Lower lobe of right lung (tissue), 2 donors: ENCODE measurements around the gene MRC1. TPM values are rescaled to one million over a fixed set of nuclear protein-coding genes. Genes with fewer than 3 reads are reported as not detected.

ENCODE experiments used
- ATAC-seq, 2 donors: fragments of 200-7000 bp; cut with Tn5 transposase; one replicate each; pipeline ENCODE4 v1.9.1; 2020 to 2022; ENCODE audit warnings: mild to moderate bottlenecking in 2 of 2, moderate library complexity in 2 of 2
- DNase-seq: peaks from one replicate; pipeline ENCODE4 v3.0.0-alpha.2; 2020
- H3K27ac ChIP-seq: fragments of 200-600 bp; one replicate; pipeline ENCODE4 v1.8.0; 2022
- H3K27me3 ChIP-seq: fragments of 200-600 bp; one replicate; pipeline ENCODE4 v1.8.0; 2022; ENCODE audit warnings: low read depth
- H3K36me3 ChIP-seq: fragments of 200-600 bp; one replicate; pipeline ENCODE4 v1.8.0; 2022; ENCODE audit warnings: mild to moderate bottlenecking
- H3K4me1 ChIP-seq: fragments of 200-600 bp; one replicate; pipeline ENCODE4 v1.8.0; 2022
- H3K4me3 ChIP-seq: fragments of 200-600 bp; one replicate; pipeline ENCODE4 v1.8.0; 2022; ENCODE audit warnings: mild to moderate bottlenecking
- H3K9me3 ChIP-seq: fragments of 200-600 bp; one replicate; pipeline ENCODE4 v1.8.0; 2022
- intact Hi-C: fragments of 100-400 bp; cut with DNase I; formaldehyde crosslinking; loops from one replicate; pipeline ENCODE4 v1.11.0; 2022
- total RNA-seq: library from RNA; stranded (reverse); fragmentation: NEBNext Ultra II Directional; extraction: Animal tissue kit (Norgen Biotek cat#: 25700); gene quantifications from one replicate; pipeline ENCODE4 v1.2.1, GENCODE V29; 2021
- TF ChIP-seq, protein P1 (sequence below): fragments of 200-600 bp; IDR thresholded peaks from one replicate; pipeline ENCODE4 v1.8.0; 2022; ENCODE audit warnings: antibody characterized with exemption, mild to moderate bottlenecking
- donor health status: DM: no; HTN: yes; CAD: no; lungs with severe emphysema.

The MRC1 gene
- total RNA-seq, 1 donor from 2014 or later: 529 TPM

DNA sequence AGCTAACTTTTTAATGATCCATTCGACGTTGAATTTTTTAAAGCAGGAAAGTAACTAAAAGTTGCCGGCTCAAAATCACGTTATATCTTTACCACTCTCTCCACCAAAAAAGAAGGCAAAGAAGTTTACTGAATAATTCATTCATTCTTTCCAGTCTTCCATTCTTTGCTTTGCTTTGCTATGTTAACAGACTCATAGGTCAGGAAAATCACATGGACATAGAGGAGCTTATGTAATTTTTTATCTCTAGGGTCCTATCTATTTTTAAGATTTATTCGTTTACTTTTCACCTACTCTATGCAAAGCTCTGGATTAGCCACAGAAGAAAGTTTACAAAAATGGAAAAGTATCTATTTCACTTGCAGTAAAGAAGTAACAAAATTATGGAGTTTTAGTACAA, 52.6 kb downstream of the MRC1 start:
- Histone ChIP-seq H3K4me1 (no peaks in the 10 kb centered on the region), H3K36me3 (peaks cover 9% of the 10 kb centered on the region), H3K9me3 (no peaks in the 10 kb centered on the region), H3K27ac (no peak overlapping the region), H3K27me3 (no peaks in the 10 kb centered on the region), H3K4me3 (no peak overlapping the region)
- intact Hi-C loops: no loop called here
- no peak for DNase-seq
- TF ChIP-seq, protein P1, sequence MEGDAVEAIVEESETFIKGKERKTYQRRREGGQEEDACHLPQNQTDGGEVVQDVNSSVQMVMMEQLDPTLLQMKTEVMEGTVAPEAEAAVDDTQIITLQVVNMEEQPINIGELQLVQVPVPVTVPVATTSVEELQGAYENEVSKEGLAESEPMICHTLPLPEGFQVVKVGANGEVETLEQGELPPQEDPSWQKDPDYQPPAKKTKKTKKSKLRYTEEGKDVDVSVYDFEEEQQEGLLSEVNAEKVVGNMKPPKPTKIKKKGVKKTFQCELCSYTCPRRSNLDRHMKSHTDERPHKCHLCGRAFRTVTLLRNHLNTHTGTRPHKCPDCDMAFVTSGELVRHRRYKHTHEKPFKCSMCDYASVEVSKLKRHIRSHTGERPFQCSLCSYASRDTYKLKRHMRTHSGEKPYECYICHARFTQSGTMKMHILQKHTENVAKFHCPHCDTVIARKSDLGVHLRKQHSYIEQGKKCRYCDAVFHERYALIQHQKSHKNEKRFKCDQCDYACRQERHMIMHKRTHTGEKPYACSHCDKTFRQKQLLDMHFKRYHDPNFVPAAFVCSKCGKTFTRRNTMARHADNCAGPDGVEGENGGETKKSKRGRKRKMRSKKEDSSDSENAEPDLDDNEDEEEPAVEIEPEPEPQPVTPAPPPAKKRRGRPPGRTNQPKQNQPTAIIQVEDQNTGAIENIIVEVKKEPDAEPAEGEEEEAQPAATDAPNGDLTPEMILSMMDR: no peak
- no peak for ATAC-seq

DNA sequence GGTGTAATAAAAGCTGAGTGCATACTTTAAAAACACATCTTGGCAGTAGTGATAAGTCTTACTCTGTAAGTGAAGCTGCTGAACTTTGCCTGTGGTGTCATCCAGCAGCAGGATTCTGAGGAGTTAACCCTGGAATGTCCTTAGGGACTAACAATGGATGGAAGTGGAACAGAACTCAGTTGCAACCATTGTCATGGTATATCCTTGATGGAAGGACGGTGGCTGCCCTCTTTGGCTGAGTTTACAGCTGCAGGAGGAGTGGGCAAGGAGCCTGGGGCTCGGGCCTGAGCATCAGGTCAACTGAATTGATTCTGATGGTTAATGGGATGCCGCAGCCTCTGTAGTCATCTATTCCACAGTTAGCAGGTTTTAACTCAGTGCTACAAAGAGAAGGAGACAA, 56.2 kb downstream of the MRC1 start:
- DNase-seq (no peak), ATAC-seq (no peak)
- H3K27me3 ChIP-seq: no peaks in the 10 kb centered on the region
- no peaks in the 10 kb centered on the region for H3K9me3 ChIP-seq
- H3K4me1 ChIP-seq: no peaks in the 10 kb centered on the region
- no peak overlapping the region for H3K4me3 ChIP-seq
- TF ChIP-seq, protein P1: no peak
- H3K36me3 ChIP-seq: no peaks in the 10 kb centered on the region
- no peak overlapping the region for H3K27ac ChIP-seq
- intact Hi-C loops: no loop called here

DNA sequence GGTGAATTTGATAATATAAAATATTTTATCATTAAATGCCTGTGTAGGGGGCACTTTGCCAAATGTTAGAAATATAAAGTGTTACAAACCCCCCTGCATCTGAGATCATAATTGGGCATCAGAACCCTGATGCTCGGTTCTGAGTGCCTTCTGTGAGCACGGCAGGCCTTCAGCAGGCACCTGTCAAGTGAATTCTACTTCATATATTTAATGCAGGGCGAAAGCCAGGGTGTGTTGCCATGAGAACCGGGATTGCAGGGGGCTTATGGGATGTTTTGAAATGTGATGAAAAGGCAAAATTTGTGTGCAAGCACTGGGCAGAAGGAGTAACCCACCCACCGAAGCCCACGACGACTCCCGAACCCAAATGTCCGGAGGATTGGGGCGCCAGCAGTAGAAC, 57.2 kb downstream of the MRC1 start:
- no peaks in the 10 kb centered on the region for H3K9me3 ChIP-seq
- no peaks in the 10 kb centered on the region for H3K36me3 ChIP-seq
- H3K4me1 ChIP-seq: no peaks in the 10 kb centered on the region
- no peaks in the 10 kb centered on the region for H3K27me3 ChIP-seq
- intact Hi-C loops: no loop called here
- TF ChIP-seq, protein P1: no peak
- no peak for DNase-seq
- no peak overlapping the region for H3K4me3 ChIP-seq
- no peak for ATAC-seq
- H3K27ac ChIP-seq: no peak overlapping the region

- Histone ChIP-seq H3K27ac (no peak overlapping the region), H3K4me1 (no peaks in the 10 kb centered on the region), H3K36me3 (no peaks in the 10 kb centered on the region), H3K9me3 (no peaks in the 10 kb centered on the region), H3K4me3 (no peak overlapping the region), H3K27me3 (no peaks in the 10 kb centered on the region)
- intact Hi-C loops: no loop called here
- ATAC-seq (no peak), DNase-seq (no peak)
- TF ChIP-seq, protein P1: no peak
Measured at GRCh38 chr10:17867056-17867455, 57.9 kb downstream of the MRC1 start.

DNA sequence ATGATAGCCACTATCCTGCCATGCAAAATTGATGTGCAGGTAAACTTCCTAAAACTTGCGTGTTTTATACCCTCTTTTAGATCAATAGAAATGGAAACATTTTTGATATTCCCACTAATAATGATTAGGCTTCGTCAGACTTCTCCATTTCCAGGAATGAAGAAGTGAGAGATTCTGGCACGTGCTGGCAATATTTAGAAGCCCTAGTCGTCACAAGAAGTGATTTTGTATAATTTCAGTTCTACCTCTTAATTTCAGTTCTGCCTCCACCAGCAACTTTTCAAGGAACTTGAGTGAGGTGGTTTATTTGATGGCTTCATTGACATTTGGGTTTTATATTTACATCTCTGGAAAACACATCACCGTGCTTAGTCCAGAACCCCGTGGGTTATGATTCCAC, 61.9 kb downstream of the MRC1 start:
- TF ChIP-seq, protein P1: no peak
- H3K27ac ChIP-seq: no peak overlapping the region
- H3K9me3 ChIP-seq: no peaks in the 10 kb centered on the region
- no peaks in the 10 kb centered on the region for H3K36me3 ChIP-seq
- ATAC-seq (no peak), DNase-seq (no peak)
- intact Hi-C loops: no loop called here
- no peaks in the 10 kb centered on the region for H3K4me1 ChIP-seq
- no peaks in the 10 kb centered on the region for H3K27me3 ChIP-seq
- no peak overlapping the region for H3K4me3 ChIP-seq
